GM18858 (cell line): ENCODE results near the gene HPN.
"Not testable (repeated sequence)": the region's sequence is repeated elsewhere in the genome, so short reads cannot be mapped to it uniquely, and the experiment has no call there.

Experiments used
- ATAC-seq: cut with Tn5 transposase; IDR thresholded peaks from one replicate; pipeline ENCODE4 v1.9.1; 2021; ENCODE audit not compliant: unreplicated experiment

The HPN gene

GRCh38 chr19:35041548-35042055 lies at the start of gene HPN:
HPN (plus strand) TSS chr19:35041721; CDS start chr19:35042507, 786 bp downstream.
- no peak for ATAC-seq

- ATAC-seq, result not testable (repeated sequence)
Observed at GRCh38 chr19:34992582-34992981, 48.9 kb upstream of the HPN start.

GRCh38 chr19:34994286-34994642 lies 47.3 kb upstream of the HPN start:
- ATAC-seq, result no peak

GRCh38 chr19:34994643-34995541 lies 46.6 kb upstream of the HPN start:
- ATAC-seq, result no peak

GRCh38 chr19:34995551-34995950 lies 46.0 kb upstream of the HPN start:
- no peak for ATAC-seq

- ATAC-seq, result no peak
Observed at GRCh38 chr19:34997071-34997617, 44.4 kb upstream of the HPN start.

- not testable (repeated sequence) for ATAC-seq
Observed at GRCh38 chr19:34998224-34998623, 43.3 kb upstream of the HPN start.

- no peak for ATAC-seq
Observed at GRCh38 chr19:34998777-34999497, 42.6 kb upstream of the HPN start.

GRCh38 chr19:34999498-35000337 lies 41.8 kb upstream of the HPN start, which contains the start of gene GRAMD1A:
GRAMD1A (plus strand) TSS chr19:35000323; CDS start chr19:35000479, 156 bp downstream.
- no peak for ATAC-seq

GRCh38 chr19:35000338-35000646 lies 41.2 kb upstream of the HPN start:
- ATAC-seq, result no peak

GRCh38 chr19:35000647-35001501 lies 40.6 kb upstream of the HPN start:
- ATAC-seq, result no peak

GRCh38 chr19:35002037-35002535 lies 39.4 kb upstream of the HPN start:
- no peak for ATAC-seq

- ATAC-seq, result no peak
Observed at GRCh38 chr19:35004517-35005255, 36.8 kb upstream of the HPN start.

- ATAC-seq, result no peak
Observed at GRCh38 chr19:35005256-35005977, 36.1 kb upstream of the HPN start.

GRCh38 chr19:35006007-35006341 lies 35.5 kb upstream of the HPN start:
- ATAC-seq, result not testable (repeated sequence)

- no peak for ATAC-seq
Observed at GRCh38 chr19:35006342-35006998, 35.1 kb upstream of the HPN start.

- ATAC-seq, result no peak
Observed at GRCh38 chr19:35006999-35007365, 34.5 kb upstream of the HPN start.

GRCh38 chr19:35007427-35007826 lies 34.1 kb upstream of the HPN start:
- ATAC-seq, result not testable (repeated sequence)
